Measurements from ENCODE around the gene PYGB.
"Not testable (repeated sequence)": the region's sequence is repeated elsewhere in the genome, so short reads cannot be mapped to it uniquely, and the experiment has no call there.

The PYGB gene

DNA sequence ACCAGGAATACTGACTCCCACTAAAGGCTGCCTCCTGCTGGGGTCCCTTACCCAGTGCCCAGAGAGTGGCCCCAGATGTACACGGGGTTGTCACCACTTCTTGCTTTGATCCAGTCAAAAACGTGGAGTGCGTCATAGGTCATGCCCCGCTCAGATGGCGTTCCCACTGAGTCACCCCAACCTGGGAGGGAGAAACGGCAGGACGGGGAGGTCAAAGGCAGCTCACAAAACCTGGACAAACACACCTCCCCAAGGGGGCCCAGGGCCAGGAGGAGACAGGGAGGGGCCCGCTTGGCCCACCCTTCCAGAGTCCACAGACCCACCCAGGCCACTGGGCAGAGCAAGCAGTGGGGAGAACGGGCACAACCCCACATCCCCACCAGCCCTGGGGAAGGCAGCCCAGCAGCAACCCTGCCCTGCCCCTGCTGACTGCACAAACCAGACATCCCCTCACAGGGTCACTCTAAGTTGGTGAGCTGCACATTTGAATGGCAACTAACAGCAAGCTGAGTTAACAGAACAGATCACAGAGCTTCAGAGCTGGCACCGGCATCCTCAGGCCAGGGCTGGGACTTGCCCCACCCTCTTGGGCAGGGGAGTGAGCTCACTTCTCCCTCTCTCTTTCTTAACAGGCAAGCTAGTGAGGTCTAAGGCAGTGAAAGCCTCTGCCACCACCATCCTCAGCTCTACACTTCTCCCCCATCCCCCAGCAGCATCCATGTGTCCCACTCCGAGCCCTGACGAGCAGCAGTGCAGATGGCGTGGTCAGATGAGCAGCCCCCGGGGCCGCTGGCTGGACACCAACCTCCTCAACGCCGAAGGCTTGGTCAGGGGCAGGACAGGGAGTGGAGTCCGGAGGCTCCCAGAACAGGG, 61.7 kb downstream of the PYGB start:
- TF ChIP-seq CTCF (conservative IDR thresholded peaks at IDR 0.05): no peak
- H3K27ac ChIP-seq: peak overlapping the region; percentile 60

- peak overlapping the region; percentile 60 for H3K27ac ChIP-seq
- peak; percentile 82 for TF ChIP-seq CTCF (conservative IDR thresholded peaks at IDR 0.05)
These were observed 62.5 kb downstream of the PYGB start for GRCh38 chr20:25310268-25310920.

GRCh38 chr20:25310921-25311728, 63.2 kb downstream of the PYGB start:
- TF ChIP-seq CTCF (conservative IDR thresholded peaks at IDR 0.05): no peak
- H3K27ac ChIP-seq: peak overlapping the region; percentile 60

DNA sequence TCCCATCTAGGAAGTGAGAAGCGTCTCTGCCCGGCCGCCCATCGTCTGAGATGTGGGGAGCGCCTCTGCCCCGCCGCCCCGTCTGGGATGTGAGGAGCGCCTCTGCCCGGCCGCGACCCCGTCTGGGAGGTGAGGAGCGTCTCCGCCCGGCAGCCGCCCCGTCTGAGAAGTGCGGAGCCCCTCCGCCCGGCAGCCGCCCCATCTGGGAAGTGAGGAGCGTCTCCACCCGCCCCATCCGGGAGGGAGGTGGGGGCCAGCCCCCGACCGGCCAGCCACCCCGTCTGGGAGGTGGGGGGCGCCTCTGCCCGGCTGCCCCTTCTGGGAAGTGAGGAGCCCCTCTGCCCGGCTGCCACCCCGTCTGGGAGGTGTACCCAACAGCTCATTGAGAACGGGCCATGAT, 64.8 kb downstream of the PYGB start:
- H3K27ac ChIP-seq: not testable (repeated sequence)

GRCh38 chr20:25313593-25313992, 65.7 kb downstream of the PYGB start:
- no peak overlapping the region for H3K27ac ChIP-seq
- no peak for TF ChIP-seq CTCF (conservative IDR thresholded peaks at IDR 0.05)

DNA sequence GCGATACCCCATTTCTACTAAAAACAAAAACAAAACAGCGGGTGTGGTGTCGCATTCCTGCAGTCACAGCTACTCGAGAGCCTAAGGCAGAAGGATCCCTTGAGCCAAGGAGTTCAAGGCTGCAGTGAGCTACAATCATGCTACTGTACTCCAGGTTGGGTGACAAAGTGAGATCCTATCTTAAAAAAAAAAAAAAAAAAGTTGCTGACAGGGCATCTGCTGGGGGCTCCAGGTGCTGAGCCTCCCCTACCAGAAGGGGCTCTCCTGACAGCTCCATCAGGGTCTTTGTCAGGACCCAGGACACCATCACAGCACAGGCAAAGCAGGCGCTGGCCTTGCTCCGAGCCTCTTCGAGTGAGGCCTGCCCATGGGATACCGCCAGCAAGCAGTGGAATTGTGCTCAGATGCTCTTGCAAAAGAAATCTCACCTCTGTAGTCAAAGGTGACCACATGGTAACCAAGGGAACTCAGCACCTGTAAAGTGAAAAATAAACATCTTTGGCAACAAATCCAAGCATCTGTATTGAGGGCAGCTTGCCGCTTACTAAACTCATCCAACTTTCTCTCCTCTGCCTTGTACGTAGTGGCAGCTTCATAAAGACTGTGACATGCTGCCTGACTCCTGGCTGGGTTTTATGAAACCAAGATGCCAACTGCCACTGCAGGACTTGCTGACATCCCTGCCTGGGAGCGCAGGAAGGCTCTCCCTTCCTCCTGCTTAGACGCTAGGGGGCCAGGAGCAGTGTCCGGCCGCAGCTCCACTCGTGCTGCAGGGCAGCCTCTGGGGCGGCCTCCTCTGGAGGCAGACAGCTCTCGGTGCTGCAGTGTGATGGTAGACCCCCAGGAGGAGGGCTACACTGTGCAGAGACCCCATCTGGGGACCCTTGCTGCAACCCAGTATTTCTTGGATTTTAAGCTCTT, 66.9 kb downstream of the PYGB start:
- H3K27ac ChIP-seq: 0 out of 2 replicates have a peak overlapping the region, but pooled peaks have one; percentile 8
- 0 out of 2 replicates have a peak, but pooled peaks have one; percentile 23 for TF ChIP-seq CTCF (conservative IDR thresholded peaks at IDR 0.05)

All from VCaP (cell line).